H9 (cell line): Measurements from ENCODE around the gene WDR64. TPM values are rescaled to one million over a fixed set of nuclear protein-coding genes. Genes with fewer than 3 reads are reported as not detected.

ENCODE experiments used
- DNase-seq: peaks from one replicate; pipeline ENCODE4 v3.0.0-alpha.2; 2017
- H2AFZ ChIP-seq: one replicate; pipeline ENCODE4 v1.6.1; 2013; ENCODE audit warnings: mild to moderate bottlenecking, low read length, control low read depth, moderate library complexity
- H2AK5ac ChIP-seq: 2 replicates; pipeline ENCODE4 v1.6.1; 2013; ENCODE audit warnings: low read length, control low read depth, mixed read lengths; ENCODE audit not compliant: insufficient read length
- H2BK120ac ChIP-seq: one replicate; pipeline ENCODE4 v1.6.1; 2013; ENCODE audit warnings: low read depth, mild to moderate bottlenecking, low read length, control low read depth, inconsistent platforms; ENCODE audit not compliant: poor library complexity, severe bottlenecking
- H2BK12ac ChIP-seq: 2 replicates; pipeline ENCODE4 v1.6.1; 2013; ENCODE audit warnings: low read length, control low read depth, mixed read lengths, low read depth; ENCODE audit not compliant: insufficient read length
- H2BK15ac ChIP-seq: 2 replicates; pipeline ENCODE4 v1.6.1; 2013; ENCODE audit warnings: low read depth, low read length, control low read depth
- H2BK20ac ChIP-seq: one replicate; pipeline ENCODE4 v1.6.1; 2013; ENCODE audit warnings: low read depth, mild to moderate bottlenecking, low read length, control low read depth, inconsistent platforms; ENCODE audit not compliant: poor library complexity, severe bottlenecking
- H2BK5ac ChIP-seq: 2 replicates; pipeline ENCODE4 v1.6.1; 2013; ENCODE audit warnings: low read length, control low read depth, mixed read lengths; ENCODE audit not compliant: insufficient read length
- H3K14ac ChIP-seq: 2 replicates; pipeline ENCODE4 v1.6.1; 2013; ENCODE audit warnings: low read length, control low read depth; ENCODE audit not compliant: insufficient read depth
- H3K18ac ChIP-seq: 2 replicates; pipeline ENCODE4 v1.6.1; 2013; ENCODE audit warnings: low read depth, mild to moderate bottlenecking, mixed read lengths, low read length, control low read depth; ENCODE audit not compliant: insufficient read length
- H3K23ac ChIP-seq: 2 replicates; pipeline ENCODE4 v1.6.1; 2013; ENCODE audit warnings: low read length, control low read depth, mixed read lengths, low read depth; ENCODE audit not compliant: insufficient read length
- H3K23me2 ChIP-seq: 2 replicates; pipeline ENCODE4 v1.6.1; 2013; ENCODE audit warnings: low read depth, mild to moderate bottlenecking, mixed read lengths, low read length, control low read depth; ENCODE audit not compliant: insufficient read length, poor library complexity, severe bottlenecking
- H3K27ac ChIP-seq: 2 replicates; pipeline ENCODE4 v1.5.1; 2013; ENCODE audit warnings: low read length, control low read depth, mixed read lengths, low read depth; ENCODE audit not compliant: insufficient read length
- H3K27me3 ChIP-seq: 2 replicates; pipeline ENCODE4 v1.6.1; 2013; ENCODE audit warnings: low read length, control low read depth, inconsistent platforms; ENCODE audit not compliant: insufficient read depth
- H3K4ac ChIP-seq: 2 replicates; pipeline ENCODE4 v1.6.1; 2013; ENCODE audit warnings: low read depth, mild to moderate bottlenecking, control low read depth, inconsistent platforms, low read length, moderate library complexity
- H3K4me1 ChIP-seq: 2 replicates; pipeline ENCODE4 v1.6.1; 2013; ENCODE audit warnings: low read length, control low read depth, inconsistent platforms; ENCODE audit not compliant: insufficient read depth
- H3K4me2 ChIP-seq: 2 replicates; pipeline ENCODE4 v1.6.1; 2013; ENCODE audit warnings: low read length, control low read depth, mixed read lengths; ENCODE audit not compliant: insufficient read length, insufficient read depth
- H3K56ac ChIP-seq: 2 replicates; pipeline ENCODE4 v1.6.1; 2013; ENCODE audit warnings: low read depth, mild to moderate bottlenecking, mixed read lengths, low read length, control low read depth; ENCODE audit not compliant: insufficient read length
- H3K79me1 ChIP-seq: 2 replicates; pipeline ENCODE4 v1.6.1; 2013; ENCODE audit warnings: low read depth, mild to moderate bottlenecking, moderate library complexity, low read length, control low read depth, inconsistent platforms; ENCODE audit not compliant: insufficient read depth, poor library complexity, severe bottlenecking
- H3K79me2 ChIP-seq: 2 replicates; pipeline ENCODE4 v1.6.1; 2013; ENCODE audit warnings: low read length, control low read depth, inconsistent platforms; ENCODE audit not compliant: insufficient read depth
- H3K9ac ChIP-seq: 2 replicates; pipeline ENCODE4 v1.6.1; 2013; ENCODE audit warnings: low read length, control low read depth, mixed read lengths; ENCODE audit not compliant: insufficient read length; ENCODE audit errors: extremely low read depth
- H3K9me3 ChIP-seq: one replicate; pipeline ENCODE4 v1.6.1; 2013; ENCODE audit warnings: low read depth, low read length, inconsistent platforms; ENCODE audit not compliant: control insufficient read depth
- H3T11ph ChIP-seq: one replicate; pipeline ENCODE4 v1.6.1; 2013; ENCODE audit warnings: mild to moderate bottlenecking, low read length, control low read depth, inconsistent platforms
- H4K20me1 ChIP-seq: one replicate; pipeline ENCODE4 v1.6.1; 2013; ENCODE audit not compliant: control insufficient read depth, insufficient read length, insufficient read depth
- H4K5ac ChIP-seq: 2 replicates; pipeline ENCODE4 v1.6.1; 2013; ENCODE audit warnings: low read depth, mild to moderate bottlenecking, mixed read lengths, low read length, control low read depth; ENCODE audit not compliant: insufficient read length
- H4K8ac ChIP-seq: replicated peaks from 2 replicates; pipeline ENCODE4 v1.6.1; 2013; ENCODE audit warnings: low read length, control low read depth, mixed read lengths, low read depth; ENCODE audit not compliant: insufficient read length
- H4K91ac ChIP-seq: 2 replicates; pipeline ENCODE4 v1.6.1; 2013; ENCODE audit warnings: low read depth, mild to moderate bottlenecking, moderate library complexity, mixed read lengths, low read length, control low read depth; ENCODE audit not compliant: insufficient read length
- H3K27ac Mint-ChIP-seq, 3 experiments: 2 replicates in 2 of 3; 3 replicates in 1 of 3; pipeline ENCODE4 v1.8.0; 2020 to 2021; ENCODE audit warnings: mixed read lengths in 3 of 3, mild to moderate bottlenecking in 1 of 3, moderate library complexity in 1 of 3
- H3K27me3 Mint-ChIP-seq: 2 replicates; pipeline ENCODE4 v1.8.0; 2021; ENCODE audit warnings: low read depth, mild to moderate bottlenecking, moderate library complexity, mixed read lengths
- H3K36me3 Mint-ChIP-seq, 3 experiments: 2 replicates in 2 of 3; 3 replicates in 1 of 3; pipeline ENCODE4 v1.8.0; 2020 to 2021; ENCODE audit warnings: low read depth in 3 of 3, mixed read lengths in 3 of 3; ENCODE audit not compliant: insufficient read depth in 1 of 3
- H3K4me1 Mint-ChIP-seq, 2 experiments: 2 replicates each; pipeline ENCODE4 v1.8.0; 2020; ENCODE audit warnings: mixed read lengths in 2 of 2
- H3K4me3 Mint-ChIP-seq, 2 experiments: 2 replicates in 1 of 2; 3 replicates in 1 of 2; pipeline ENCODE4 v1.8.0; 2020 to 2021; ENCODE audit warnings: mild to moderate bottlenecking in 2 of 2, mixed read lengths in 2 of 2, moderate library complexity in 1 of 2
- H3K9me3 Mint-ChIP-seq, 2 experiments: 2 replicates in 1 of 2; 3 replicates in 1 of 2; pipeline ENCODE4 v1.8.0; 2020; ENCODE audit warnings: mild to moderate bottlenecking in 2 of 2, mixed read lengths in 2 of 2, moderate library complexity in 1 of 2
- WGBS: extraction: QIAGEN DNeasy Blood & Tissue Kit; methylation state at CpG from one replicate; pipeline ENCODE4 v1.1.7; 2013; ENCODE audit warnings: missing lambda C conversion rate, low lambda C conversion rate, mixed read lengths; ENCODE audit not compliant: insufficient read length; ENCODE audit errors: extremely low coverage; 5-methylcytosine and 5-hydroxymethylcytosine counted together
- total RNA-seq: library from RNA; stranded (reverse); gene quantifications from 2 replicates; pipeline ENCODE4 v1.2.1, GENCODE V29; 2021
- TF ChIP-seq, protein P1 (sequence below): fragments of 200-600 bp; sonication (generic); conservative IDR thresholded peaks from 3 replicates; pipeline ENCODE4 v1.8.0; 2021; ENCODE audit warnings: antibody characterized with exemption, mild to moderate bottlenecking

The WDR64 gene
- total RNA-seq, 1 experiment from 2014 or later, result not detected

DNA sequence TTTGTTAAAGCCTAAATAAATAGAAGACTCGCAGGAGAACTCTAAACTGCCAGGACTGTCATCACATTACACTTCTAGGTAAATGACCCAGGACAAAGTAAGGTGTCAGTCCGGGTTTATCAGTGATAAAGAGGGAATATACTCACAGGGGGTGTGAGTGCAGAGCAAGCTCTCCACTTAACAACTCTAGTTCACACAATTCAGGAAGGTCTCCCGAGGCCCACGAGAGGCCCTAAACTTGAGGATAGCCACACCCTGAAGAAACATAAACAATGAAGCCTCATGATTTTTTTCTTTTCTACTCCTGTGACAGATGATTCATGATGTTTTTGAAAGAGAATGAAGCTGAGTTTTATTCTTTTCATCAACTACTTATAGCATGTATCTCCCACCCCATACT lies 130.3 kb downstream of the WDR64 start:
- no peak overlapping the region for H2AFZ ChIP-seq
- no peak overlapping the region for H3K23ac ChIP-seq
- no peaks in the 10 kb centered on the region for H3K36me3 Mint-ChIP-seq
- no peak overlapping the region for H2BK20ac ChIP-seq
- H3K9ac ChIP-seq, result no peak overlapping the region
- no peak overlapping the region for H3K4me3 Mint-ChIP-seq
- H3K9me3 Mint-ChIP-seq, result no peaks in the 10 kb centered on the region
- no peaks in the 10 kb centered on the region for H3K23me2 ChIP-seq
- no peaks in the 10 kb centered on the region for H3K79me2 ChIP-seq
- H2BK120ac ChIP-seq, result no peak overlapping the region
- H3K14ac ChIP-seq, result no peak overlapping the region
- H4K5ac ChIP-seq, result no peak overlapping the region
- H2BK15ac ChIP-seq, result no peak overlapping the region
- no peaks in the 10 kb centered on the region for H4K20me1 ChIP-seq
- DNase-seq, result no peak
- H3K9me3 ChIP-seq, result no peaks in the 10 kb centered on the region
- no peak overlapping the region for H3K56ac ChIP-seq
- no peak overlapping the region for H2AK5ac ChIP-seq
- H3K27me3 ChIP-seq, result no peaks in the 10 kb centered on the region
- no peaks in the 10 kb centered on the region for H3K4me1 Mint-ChIP-seq
- H3K4me1 ChIP-seq, result no peaks in the 10 kb centered on the region
- no peak overlapping the region for H3K4me2 ChIP-seq
- no peak overlapping the region for H3K4ac ChIP-seq
- TF ChIP-seq, protein P1, sequence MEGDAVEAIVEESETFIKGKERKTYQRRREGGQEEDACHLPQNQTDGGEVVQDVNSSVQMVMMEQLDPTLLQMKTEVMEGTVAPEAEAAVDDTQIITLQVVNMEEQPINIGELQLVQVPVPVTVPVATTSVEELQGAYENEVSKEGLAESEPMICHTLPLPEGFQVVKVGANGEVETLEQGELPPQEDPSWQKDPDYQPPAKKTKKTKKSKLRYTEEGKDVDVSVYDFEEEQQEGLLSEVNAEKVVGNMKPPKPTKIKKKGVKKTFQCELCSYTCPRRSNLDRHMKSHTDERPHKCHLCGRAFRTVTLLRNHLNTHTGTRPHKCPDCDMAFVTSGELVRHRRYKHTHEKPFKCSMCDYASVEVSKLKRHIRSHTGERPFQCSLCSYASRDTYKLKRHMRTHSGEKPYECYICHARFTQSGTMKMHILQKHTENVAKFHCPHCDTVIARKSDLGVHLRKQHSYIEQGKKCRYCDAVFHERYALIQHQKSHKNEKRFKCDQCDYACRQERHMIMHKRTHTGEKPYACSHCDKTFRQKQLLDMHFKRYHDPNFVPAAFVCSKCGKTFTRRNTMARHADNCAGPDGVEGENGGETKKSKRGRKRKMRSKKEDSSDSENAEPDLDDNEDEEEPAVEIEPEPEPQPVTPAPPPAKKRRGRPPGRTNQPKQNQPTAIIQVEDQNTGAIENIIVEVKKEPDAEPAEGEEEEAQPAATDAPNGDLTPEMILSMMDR, result no peak
- H2BK5ac ChIP-seq, result no peak overlapping the region
- H3K27ac ChIP-seq, result no peak overlapping the region
- no peaks in the 10 kb centered on the region for H3K79me1 ChIP-seq
- no peak overlapping the region for H3K18ac ChIP-seq
- no peak overlapping the region for H4K91ac ChIP-seq
- no peak overlapping the region for H3K27ac Mint-ChIP-seq
- no CpG with 5 or more reads among the region's 4 CpGs for WGBS
- H2BK12ac ChIP-seq, result no peak overlapping the region
- no peak overlapping the region for H3T11ph ChIP-seq
- no peaks in the 10 kb centered on the region; the same call in 1 of the 2 replicates for H3K27me3 Mint-ChIP-seq
- no peak overlapping the region for H4K8ac ChIP-seq
